GM12872 (cell line): ENCODE results near the gene LMO1.

ENCODE experiments used
- CTCF ChIP-seq: IDR thresholded peaks from 3 replicates; pipeline ENCODE4 v1.5.1; 2011; ENCODE audit warnings: low read depth, mild to moderate bottlenecking, low read length, moderate library complexity; ENCODE audit not compliant: insufficient read depth

Gene LMO1

GRCh38 chr11:8228231-8228630, 35.4 kb downstream of the LMO1 start:
- no peak for TF ChIP-seq CTCF

- no peak for TF ChIP-seq CTCF
Measured at GRCh38 chr11:8227156-8228152, 36.2 kb downstream of the LMO1 start.

GRCh38 chr11:8225589-8226036, 38.1 kb downstream of the LMO1 start:
- TF ChIP-seq CTCF, result peak; percentile 96

- TF ChIP-seq CTCF, result no peak
Measured at GRCh38 chr11:8224711-8225110, 39.0 kb downstream of the LMO1 start.

GRCh38 chr11:8224161-8224591, 39.5 kb downstream of the LMO1 start:
- TF ChIP-seq CTCF, result no peak

- no peak for TF ChIP-seq CTCF
Measured at GRCh38 chr11:8223513-8223900, 40.2 kb downstream of the LMO1 start.

- no peak for TF ChIP-seq CTCF
Measured at GRCh38 chr11:8222820-8223512, 40.7 kb downstream of the LMO1 start.
